Mammary epithelial cell (primary cell): ENCODE results near the gene DUXB.

Source experiments
- EZH2 ChIP-seq: IDR thresholded peaks from 2 replicates; pipeline ENCODE4 v1.6.1; 2012; ENCODE audit warnings: low read length, inconsistent platforms, borderline replicate concordance
- TF ChIP-seq, protein P1 (sequence below), 2 donors: IDR thresholded peaks in 1 of 2; conservative IDR thresholded peaks in 1 of 2; 2 replicates each; pipeline ENCODE4 v1.5.1; 2011 to 2012; ENCODE audit warnings: inconsistent platforms in 2 of 2, low read length in 2 of 2, mild to moderate bottlenecking in 2 of 2, control low read depth in 1 of 2, low read depth in 1 of 2; ENCODE audit not compliant: insufficient read depth in 1 of 2; ENCODE audit errors: extremely low read depth in 1 of 2

DNA sequence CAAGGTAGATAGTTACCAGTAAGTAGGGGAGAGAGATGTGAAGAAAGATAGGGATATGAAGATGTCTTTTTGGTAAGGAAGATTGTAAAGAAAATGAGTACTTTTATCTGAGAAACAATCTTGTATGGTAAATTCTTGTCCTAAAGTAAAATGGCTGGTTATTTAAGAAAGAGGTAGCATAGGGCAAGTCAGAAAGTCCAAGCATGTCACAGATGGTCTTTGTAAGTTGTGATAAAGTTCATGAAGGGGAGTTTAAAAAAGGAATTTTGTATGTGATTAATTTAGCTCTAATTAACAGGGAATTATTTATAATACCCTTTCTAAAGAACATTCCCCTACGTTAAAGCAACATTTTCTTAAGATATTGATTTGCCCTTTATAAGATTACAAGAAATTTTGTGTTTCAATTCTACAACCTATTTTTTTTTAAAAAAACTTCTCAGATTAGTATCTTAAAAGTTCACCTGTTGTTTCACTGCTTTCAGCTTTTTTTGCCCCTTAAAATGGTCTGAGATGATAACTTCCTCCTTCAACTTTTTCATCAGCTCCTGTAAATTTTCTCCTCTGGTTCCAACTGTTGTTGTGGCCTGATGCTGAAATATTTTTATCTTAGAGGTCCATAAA, 41.3 kb upstream of the DUXB start:
- TF ChIP-seq, protein P1, sequence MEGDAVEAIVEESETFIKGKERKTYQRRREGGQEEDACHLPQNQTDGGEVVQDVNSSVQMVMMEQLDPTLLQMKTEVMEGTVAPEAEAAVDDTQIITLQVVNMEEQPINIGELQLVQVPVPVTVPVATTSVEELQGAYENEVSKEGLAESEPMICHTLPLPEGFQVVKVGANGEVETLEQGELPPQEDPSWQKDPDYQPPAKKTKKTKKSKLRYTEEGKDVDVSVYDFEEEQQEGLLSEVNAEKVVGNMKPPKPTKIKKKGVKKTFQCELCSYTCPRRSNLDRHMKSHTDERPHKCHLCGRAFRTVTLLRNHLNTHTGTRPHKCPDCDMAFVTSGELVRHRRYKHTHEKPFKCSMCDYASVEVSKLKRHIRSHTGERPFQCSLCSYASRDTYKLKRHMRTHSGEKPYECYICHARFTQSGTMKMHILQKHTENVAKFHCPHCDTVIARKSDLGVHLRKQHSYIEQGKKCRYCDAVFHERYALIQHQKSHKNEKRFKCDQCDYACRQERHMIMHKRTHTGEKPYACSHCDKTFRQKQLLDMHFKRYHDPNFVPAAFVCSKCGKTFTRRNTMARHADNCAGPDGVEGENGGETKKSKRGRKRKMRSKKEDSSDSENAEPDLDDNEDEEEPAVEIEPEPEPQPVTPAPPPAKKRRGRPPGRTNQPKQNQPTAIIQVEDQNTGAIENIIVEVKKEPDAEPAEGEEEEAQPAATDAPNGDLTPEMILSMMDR (conservative IDR thresholded peaks at IDR 0.05 in 1 of 2, IDR thresholded peaks at IDR 0.05 in 1 of 2; ENCODE audit: extremely low read depth in 1 of 2, insufficient read depth in 1 of 2, low read depth in 1 of 2, low read length in 2 of 2), result no peak
- no peak for TF ChIP-seq EZH2
